ENCODE data around the gene RSU1. TPM values are rescaled to one million over a fixed set of nuclear protein-coding genes. Genes with fewer than 3 reads are reported as not detected.

RSU1 gene
- polyA plus RNA-seq, 3 donors: 45.7 to 111 (median 100) TPM

- H2AFZ ChIP-seq (ENCODE audit: insufficient read depth, low read depth, low read length, poor library complexity, severe bottlenecking): no peak overlapping the region
- no peak overlapping the region for H3K4me2 ChIP-seq (replicated peaks; ENCODE audit: extremely low read depth, low read length, poor library complexity, severe bottlenecking)
- peaks cover 15 to 19% of the 10 kb centered on the region in 2 donors for H3K9me3 ChIP-seq (replicated peaks in 1 of 2; ENCODE audit: control insufficient read depth in 1 of 2, insufficient read depth in 1 of 2, low read length in 2 of 2)
- intact Hi-C loops (cut with micrococcal nuclease): no loop called here
- peaks cover 37 to 43% of the 10 kb centered on the region in 2 donors for H3K4me1 ChIP-seq (ENCODE audit: control insufficient read depth in 1 of 2, insufficient read depth in 2 of 2, low read length in 2 of 2)
- no peak for TF ChIP-seq CTCF (IDR thresholded peaks at IDR 0.05)
- H3K4me1 Mint-ChIP-seq: peaks cover 35% of the 10 kb centered on the region
- H3K27me3 Mint-ChIP-seq (ENCODE audit: low read depth in 3 of 3): peaks cover 2 to 12% (median 5%) of the 10 kb centered on the region in 3 donors
- H3K9me3 Mint-ChIP-seq: peaks cover 16 to 19% (median 17%) of the 10 kb centered on the region in 7 donors
- DNase-seq: peak; percentile 21 to 60 (median 50)
- no peaks in the 10 kb centered on the region for H3K36me3 ChIP-seq (replicated peaks in 1 of 2; ENCODE audit: control insufficient read depth in 1 of 2, insufficient read depth in 2 of 2, low read length in 2 of 2)
- no peak overlapping the region for H3K4me3 ChIP-seq (replicated peaks in 1 of 3; ENCODE audit: low read depth in 2 of 3, low read length in 3 of 3)
- no peak overlapping the region for H3K27ac ChIP-seq (ENCODE audit: low read depth in 1 of 2, low read length in 2 of 2)
- H4K20me1 ChIP-seq (ENCODE audit: insufficient read depth, low read length): no peaks in the 10 kb centered on the region
- peak overlapping the region in 1 of 2 donors; percentile 47 for H3K4me3 Mint-ChIP-seq
- no peak overlapping the region for H3K9ac ChIP-seq (ENCODE audit: insufficient read depth, low read length, poor library complexity, severe bottlenecking)
- peaks cover 17% of the 10 kb centered on the region for H3K79me2 ChIP-seq (ENCODE audit: insufficient read depth, low read length)
- peaks cover 7 to 9% of the 10 kb centered on the region in 2 donors for H3K36me3 Mint-ChIP-seq
- H3K27me3 ChIP-seq (ENCODE audit: control insufficient read depth in 2 of 2, insufficient read depth in 2 of 2, low read length in 2 of 2): peaks cover 0 to 2% of the 10 kb centered on the region in 2 donors
- WGBS (ENCODE audit: insufficient coverage): 0% methylated on average over 1 of the region's 5 CpGs
- peak overlapping the region in 1 of 7 donors; percentile 73 for H3K27ac Mint-ChIP-seq
Measured at GRCh38 chr10:16820421-16820820, 3.2 kb upstream of the RSU1 start.

GRCh38 chr10:16820018-16820417 lies 2.8 kb upstream of the RSU1 start:
- Histone ChIP-seq H3K4me1 (ENCODE audit: control insufficient read depth in 1 of 2, insufficient read depth in 2 of 2, low read length in 2 of 2) (peaks cover 38 to 45% of the 10 kb centered on the region in 2 donors), H3K27ac (ENCODE audit: low read depth in 1 of 2, low read length in 2 of 2) (no peak overlapping the region), H2AFZ (ENCODE audit: insufficient read depth, low read depth, low read length, poor library complexity, severe bottlenecking) (no peak overlapping the region), H3K4me3 (replicated peaks in 1 of 3; ENCODE audit: low read depth in 2 of 3, low read length in 3 of 3) (no peak overlapping the region), H3K9ac (ENCODE audit: insufficient read depth, low read length, poor library complexity, severe bottlenecking) (no peak overlapping the region), H3K9me3 (replicated peaks in 1 of 2; ENCODE audit: control insufficient read depth in 1 of 2, insufficient read depth in 1 of 2, low read length in 2 of 2) (peaks cover 15 to 19% of the 10 kb centered on the region in 2 donors), H3K4me2 (replicated peaks; ENCODE audit: extremely low read depth, low read length, poor library complexity, severe bottlenecking) (no peak overlapping the region), H3K27me3 (ENCODE audit: control insufficient read depth in 2 of 2, insufficient read depth in 2 of 2, low read length in 2 of 2) (peaks cover 0 to 2% of the 10 kb centered on the region in 2 donors), H4K20me1 (ENCODE audit: insufficient read depth, low read length) (no peaks in the 10 kb centered on the region), H3K36me3 (replicated peaks in 1 of 2; ENCODE audit: control insufficient read depth in 1 of 2, insufficient read depth in 2 of 2, low read length in 2 of 2) (no peaks in the 10 kb centered on the region), H3K79me2 (ENCODE audit: insufficient read depth, low read length) (peaks cover 21% of the 10 kb centered on the region)
- H3K27me3 Mint-ChIP-seq (ENCODE audit: low read depth in 3 of 3): peaks cover 2 to 10% (median 5%) of the 10 kb centered on the region in 3 donors
- no peak for TF ChIP-seq CTCF (IDR thresholded peaks at IDR 0.05)
- no peak for DNase-seq
- intact Hi-C loops (cut with micrococcal nuclease): no loop called here
- H3K4me3 Mint-ChIP-seq: peak overlapping the region in 1 of 2 donors; percentile 47
- peaks cover 40% of the 10 kb centered on the region for H3K4me1 Mint-ChIP-seq
- peaks cover 11 to 12% of the 10 kb centered on the region in 2 donors for H3K36me3 Mint-ChIP-seq
- H3K9me3 Mint-ChIP-seq: peaks cover 16 to 19% (median 17%) of the 10 kb centered on the region in 7 donors
- WGBS (ENCODE audit: insufficient coverage): 100% methylated on average over 1 of the region's 1 CpG
- H3K27ac Mint-ChIP-seq: no peak overlapping the region
